WTC11 (cell line): ENCODE results near the gene GPC6. TPM values are rescaled to one million over a fixed set of nuclear protein-coding genes. Genes with fewer than 3 reads are reported as not detected.

Experiments used
- ATAC-seq: fragments of 200-7000 bp; cut with Tn5 transposase; 2 replicates; pipeline ENCODE4 v1.10.0; 2021; ENCODE audit warnings: mild to moderate bottlenecking, moderate library complexity
- CTCF ChIA-PET: fragments of 300-600 bp; sonication (Branson Sonifier 250); formaldehyde crosslinking; loops from one replicate; lab custom pipeline; 2021; ENCODE audit warnings: antibody characterized with exemption; lab: Charles Lee
- POLR2A ChIA-PET: fragments of 350-600 bp; sonication (Branson Sonifier 250); formaldehyde crosslinking; loops from one replicate; lab custom pipeline; 2021; ENCODE audit warnings: antibody characterized with exemption; lab: Charles Lee
- DNase-seq: peaks from one replicate; pipeline ENCODE4 v3.0.0; 2021; ENCODE audit warnings: low spot score
- H3K27ac Mint-ChIP-seq: 2 replicates; pipeline ENCODE4 v1.8.0; 2021; ENCODE audit warnings: mixed read lengths
- H3K27me3 Mint-ChIP-seq: 2 replicates; pipeline ENCODE4 v1.8.0; 2021; ENCODE audit warnings: low read depth, mild to moderate bottlenecking, moderate library complexity, mixed read lengths
- H3K36me3 Mint-ChIP-seq: 2 replicates; pipeline ENCODE4 v1.8.0; 2021; ENCODE audit warnings: mixed read lengths
- H3K4me1 Mint-ChIP-seq: 2 replicates; pipeline ENCODE4 v1.8.0; 2022; ENCODE audit warnings: mixed read lengths
- H3K4me3 Mint-ChIP-seq: 2 replicates; pipeline ENCODE4 v1.8.0; 2021; ENCODE audit warnings: mild to moderate bottlenecking, moderate library complexity, mixed read lengths
- H3K9me3 Mint-ChIP-seq: 2 replicates; pipeline ENCODE4 v1.8.0; 2021; ENCODE audit warnings: mixed read lengths
- CREM ChIP-seq: sonication (generic); formaldehyde crosslinking; IDR thresholded peaks from 2 replicates; pipeline ENCODE4 v1.8.1; 2022; ENCODE audit warnings: mild to moderate bottlenecking, missing genetic modification reagents, moderate library complexity
- E2F5 ChIP-seq: sonication (generic); formaldehyde crosslinking; IDR thresholded peaks from 2 replicates; pipeline ENCODE4 v1.8.1; 2022; ENCODE audit warnings: mild to moderate bottlenecking, moderate library complexity, missing genetic modification reagents
- ESRRA ChIP-seq: sonication (generic); formaldehyde crosslinking; IDR thresholded peaks from 2 replicates; pipeline ENCODE4 v1.8.1; 2022; ENCODE audit warnings: mild to moderate bottlenecking, missing genetic modification reagents, borderline replicate concordance
- ETV6 ChIP-seq: sonication (generic); formaldehyde crosslinking; IDR thresholded peaks from 2 replicates; pipeline ENCODE4 v1.8.1; 2022; ENCODE audit warnings: mild to moderate bottlenecking, missing genetic modification reagents
- NR1H2 ChIP-seq: sonication (generic); formaldehyde crosslinking; IDR thresholded peaks from 2 replicates; pipeline ENCODE4 v1.9.0; 2021; ENCODE audit warnings: mild to moderate bottlenecking, moderate library complexity, missing genetic modification reagents
- TEAD4 ChIP-seq: sonication (generic); formaldehyde crosslinking; IDR thresholded peaks from 2 replicates; pipeline ENCODE4 v1.8.0; 2022; ENCODE audit warnings: mild to moderate bottlenecking, missing genetic modification reagents
- ZNF219 ChIP-seq: sonication (generic); formaldehyde crosslinking; IDR thresholded peaks from 2 replicates; pipeline ENCODE4 v1.8.0; 2023; ENCODE audit warnings: missing genetic modification reagents, mild to moderate bottlenecking, borderline replicate concordance
- ZNF281 ChIP-seq: sonication (generic); formaldehyde crosslinking; IDR thresholded peaks from 2 replicates; pipeline ENCODE4 v1.8.0; 2023; ENCODE audit warnings: mild to moderate bottlenecking, missing genetic modification reagents
- ZNF317 ChIP-seq: sonication (generic); formaldehyde crosslinking; IDR thresholded peaks from 2 replicates; pipeline ENCODE4 v1.8.1; 2023; ENCODE audit warnings: low read depth, mild to moderate bottlenecking, moderate library complexity, missing genetic modification reagents, borderline replicate concordance
- ZNF416 ChIP-seq: fragments of 250-450 bp; sonication (Bioruptor Pico); IDR thresholded peaks from 2 replicates; pipeline ENCODE4 v1.9.0; 2021; ENCODE audit warnings: mild to moderate bottlenecking, inconsistent platforms
- ZNF512 ChIP-seq: sonication (generic); formaldehyde crosslinking; IDR thresholded peaks from 2 replicates; pipeline ENCODE4 v1.8.1; 2022; ENCODE audit warnings: missing genetic modification reagents, borderline replicate concordance
- ZSCAN18 ChIP-seq: fragments of 250-450 bp; sonication (Bioruptor Pico); IDR thresholded peaks from 2 replicates; pipeline ENCODE4 v2.1.2; 2022; ENCODE audit warnings: mild to moderate bottlenecking, moderate library complexity
- total RNA-seq: library from RNA; stranded (reverse); gene quantifications from 3 replicates; pipeline ENCODE4 v1.2.3, GENCODE V29; 2021
- TF ChIP-seq, protein P1 (sequence below): sonication (generic); formaldehyde crosslinking; IDR thresholded peaks from 2 replicates; pipeline ENCODE4 v1.8.1; 2022; ENCODE audit warnings: low read depth, mild to moderate bottlenecking, moderate library complexity, missing genetic modification reagents, borderline replicate concordance
- TF ChIP-seq, protein P2 (sequence below): fragments of 250-450 bp; sonication (Bioruptor Pico); IDR thresholded peaks from 2 replicates; pipeline ENCODE4 v1.9.0; 2021; ENCODE audit warnings: mild to moderate bottlenecking, borderline replicate concordance
- TF ChIP-seq, protein P3 (sequence below): sonication (generic); formaldehyde crosslinking; conservative IDR thresholded peaks from 2 replicates; pipeline ENCODE4 v1.8.1; 2022; ENCODE audit warnings: mild to moderate bottlenecking, missing genetic modification reagents
- TF ChIP-seq, protein P4 (sequence below): sonication (generic); formaldehyde crosslinking; IDR thresholded peaks from 2 replicates; pipeline ENCODE4 v1.8.1; 2022; ENCODE audit warnings: low read depth, missing genetic modification reagents, borderline replicate concordance

GPC6 gene
- total RNA-seq, 1 experiment from 2014 or later, result 19.5 TPM

GRCh38 chr13:93872786-93873347 lies 646.3 kb downstream of the GPC6 start:
- no peak overlapping the region for H3K27ac Mint-ChIP-seq
- ChIA-PET POLR2A (interaction anchor here (0.5 kb wide), 1 partner anchor 274 kb away, joined by 3 read pairs; no protein-coding TSS in a partner anchor), CTCF (interaction anchor here (1.1 kb wide), 1 partner anchor 511 kb away, joined by 3 read pairs; no protein-coding TSS in a partner anchor)
- H3K27me3 Mint-ChIP-seq, result no peaks in the 10 kb centered on the region
- TF ChIP-seq NR1H2 (CRISPR knock-in tag) (no peak), E2F5 (CRISPR knock-in tag) (no peak), ESRRA (no peak), ETV6 (CRISPR knock-in tag) (no peak), ZNF512 (CRISPR knock-in tag) (no peak), ZNF281 (CRISPR knock-in tag) (no peak)
- TF ChIP-seq, protein P1, sequence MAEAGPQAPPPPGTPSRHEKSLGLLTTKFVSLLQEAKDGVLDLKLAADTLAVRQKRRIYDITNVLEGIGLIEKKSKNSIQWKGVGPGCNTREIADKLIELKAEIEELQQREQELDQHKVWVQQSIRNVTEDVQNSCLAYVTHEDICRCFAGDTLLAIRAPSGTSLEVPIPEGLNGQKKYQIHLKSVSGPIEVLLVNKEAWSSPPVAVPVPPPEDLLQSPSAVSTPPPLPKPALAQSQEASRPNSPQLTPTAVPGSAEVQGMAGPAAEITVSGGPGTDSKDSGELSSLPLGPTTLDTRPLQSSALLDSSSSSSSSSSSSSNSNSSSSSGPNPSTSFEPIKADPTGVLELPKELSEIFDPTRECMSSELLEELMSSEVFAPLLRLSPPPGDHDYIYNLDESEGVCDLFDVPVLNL (CRISPR knock-in tag), result no peak
- TF ChIP-seq, protein P2, sequence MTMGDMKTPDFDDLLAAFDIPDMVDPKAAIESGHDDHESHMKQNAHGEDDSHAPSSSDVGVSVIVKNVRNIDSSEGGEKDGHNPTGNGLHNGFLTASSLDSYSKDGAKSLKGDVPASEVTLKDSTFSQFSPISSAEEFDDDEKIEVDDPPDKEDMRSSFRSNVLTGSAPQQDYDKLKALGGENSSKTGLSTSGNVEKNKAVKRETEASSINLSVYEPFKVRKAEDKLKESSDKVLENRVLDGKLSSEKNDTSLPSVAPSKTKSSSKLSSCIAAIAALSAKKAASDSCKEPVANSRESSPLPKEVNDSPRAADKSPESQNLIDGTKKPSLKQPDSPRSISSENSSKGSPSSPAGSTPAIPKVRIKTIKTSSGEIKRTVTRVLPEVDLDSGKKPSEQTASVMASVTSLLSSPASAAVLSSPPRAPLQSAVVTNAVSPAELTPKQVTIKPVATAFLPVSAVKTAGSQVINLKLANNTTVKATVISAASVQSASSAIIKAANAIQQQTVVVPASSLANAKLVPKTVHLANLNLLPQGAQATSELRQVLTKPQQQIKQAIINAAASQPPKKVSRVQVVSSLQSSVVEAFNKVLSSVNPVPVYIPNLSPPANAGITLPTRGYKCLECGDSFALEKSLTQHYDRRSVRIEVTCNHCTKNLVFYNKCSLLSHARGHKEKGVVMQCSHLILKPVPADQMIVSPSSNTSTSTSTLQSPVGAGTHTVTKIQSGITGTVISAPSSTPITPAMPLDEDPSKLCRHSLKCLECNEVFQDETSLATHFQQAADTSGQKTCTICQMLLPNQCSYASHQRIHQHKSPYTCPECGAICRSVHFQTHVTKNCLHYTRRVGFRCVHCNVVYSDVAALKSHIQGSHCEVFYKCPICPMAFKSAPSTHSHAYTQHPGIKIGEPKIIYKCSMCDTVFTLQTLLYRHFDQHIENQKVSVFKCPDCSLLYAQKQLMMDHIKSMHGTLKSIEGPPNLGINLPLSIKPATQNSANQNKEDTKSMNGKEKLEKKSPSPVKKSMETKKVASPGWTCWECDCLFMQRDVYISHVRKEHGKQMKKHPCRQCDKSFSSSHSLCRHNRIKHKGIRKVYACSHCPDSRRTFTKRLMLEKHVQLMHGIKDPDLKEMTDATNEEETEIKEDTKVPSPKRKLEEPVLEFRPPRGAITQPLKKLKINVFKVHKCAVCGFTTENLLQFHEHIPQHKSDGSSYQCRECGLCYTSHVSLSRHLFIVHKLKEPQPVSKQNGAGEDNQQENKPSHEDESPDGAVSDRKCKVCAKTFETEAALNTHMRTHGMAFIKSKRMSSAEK (CRISPR knock-in tag), result no peak
- peaks cover 14% of the 10 kb centered on the region for H3K9me3 Mint-ChIP-seq
- no peak for DNase-seq
- peaks cover 5% of the 10 kb centered on the region for H3K36me3 Mint-ChIP-seq
- no peaks in the 10 kb centered on the region for H3K4me1 Mint-ChIP-seq
- ATAC-seq, result no peak
- no peak overlapping the region for H3K4me3 Mint-ChIP-seq

DNA sequence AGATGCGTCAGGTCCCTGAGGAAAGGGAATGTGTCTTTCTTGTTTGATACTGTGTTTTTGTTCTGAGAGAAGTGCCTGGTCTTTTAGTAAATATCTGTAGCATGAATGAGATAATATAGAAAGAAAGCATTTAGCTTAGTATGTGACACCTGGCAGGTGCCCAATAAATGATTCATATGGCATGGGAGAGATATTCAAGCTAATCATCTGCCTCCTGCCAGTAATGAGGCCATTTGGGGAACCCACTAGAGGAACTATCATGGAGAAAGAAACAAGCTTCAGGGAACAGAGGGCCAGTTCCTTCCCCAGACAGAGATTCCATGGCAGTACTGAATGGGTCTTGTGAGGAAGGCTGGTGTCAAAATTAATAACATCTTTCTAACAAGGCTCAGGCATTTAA lies 648.9 kb downstream of the GPC6 start:
- no peak overlapping the region for H3K4me3 Mint-ChIP-seq
- POLR2A ChIA-PET, result no interaction called here
- no peaks in the 10 kb centered on the region for H3K4me1 Mint-ChIP-seq
- CTCF ChIA-PET, result no interaction called here
- DNase-seq (no peak), ATAC-seq (no peak)
- H3K27me3 Mint-ChIP-seq, result no peaks in the 10 kb centered on the region
- H3K9me3 Mint-ChIP-seq, result peaks cover 20% of the 10 kb centered on the region
- no peak overlapping the region for H3K27ac Mint-ChIP-seq
- H3K36me3 Mint-ChIP-seq, result peaks cover 15% of the 10 kb centered on the region
- TF ChIP-seq ZNF219 (no peak), ZSCAN18 (CRISPR knock-in tag) (no peak), CREM (no peak), ZNF416 (CRISPR knock-in tag) (no peak), ZNF317 (CRISPR knock-in tag) (no peak), TEAD4 (CRISPR knock-in tag) (no peak)
- TF ChIP-seq, protein P3, sequence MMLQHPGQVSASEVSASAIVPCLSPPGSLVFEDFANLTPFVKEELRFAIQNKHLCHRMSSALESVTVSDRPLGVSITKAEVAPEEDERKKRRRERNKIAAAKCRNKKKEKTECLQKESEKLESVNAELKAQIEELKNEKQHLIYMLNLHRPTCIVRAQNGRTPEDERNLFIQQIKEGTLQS (CRISPR knock-in tag), result no peak
- TF ChIP-seq, protein P4, sequence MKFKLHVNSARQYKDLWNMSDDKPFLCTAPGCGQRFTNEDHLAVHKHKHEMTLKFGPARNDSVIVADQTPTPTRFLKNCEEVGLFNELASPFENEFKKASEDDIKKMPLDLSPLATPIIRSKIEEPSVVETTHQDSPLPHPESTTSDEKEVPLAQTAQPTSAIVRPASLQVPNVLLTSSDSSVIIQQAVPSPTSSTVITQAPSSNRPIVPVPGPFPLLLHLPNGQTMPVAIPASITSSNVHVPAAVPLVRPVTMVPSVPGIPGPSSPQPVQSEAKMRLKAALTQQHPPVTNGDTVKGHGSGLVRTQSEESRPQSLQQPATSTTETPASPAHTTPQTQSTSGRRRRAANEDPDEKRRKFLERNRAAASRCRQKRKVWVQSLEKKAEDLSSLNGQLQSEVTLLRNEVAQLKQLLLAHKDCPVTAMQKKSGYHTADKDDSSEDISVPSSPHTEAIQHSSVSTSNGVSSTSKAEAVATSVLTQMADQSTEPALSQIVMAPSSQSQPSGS (CRISPR knock-in tag), result no peak
- TF ChIP-seq, protein P1 (CRISPR knock-in tag), result no peak
